CD4-positive, alpha-beta T cell treated with Interleukin-10 for 1 hour (primary cell): ENCODE data around the gene FGF7.
A peak's percentile ranks its signal among the peaks of the same experiment; 100 is the strongest.
"Not testable (repeated sequence)": the region's sequence is repeated elsewhere in the genome, so short reads cannot be mapped to it uniquely, and the experiment has no call there.

ENCODE experiments used
- DNase-seq: peaks from one replicate; pipeline ENCODE4 v3.0.0-alpha.2; 2020

The FGF7 gene, protein sequence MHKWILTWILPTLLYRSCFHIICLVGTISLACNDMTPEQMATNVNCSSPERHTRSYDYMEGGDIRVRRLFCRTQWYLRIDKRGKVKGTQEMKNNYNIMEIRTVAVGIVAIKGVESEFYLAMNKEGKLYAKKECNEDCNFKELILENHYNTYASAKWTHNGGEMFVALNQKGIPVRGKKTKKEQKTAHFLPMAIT

DNA sequence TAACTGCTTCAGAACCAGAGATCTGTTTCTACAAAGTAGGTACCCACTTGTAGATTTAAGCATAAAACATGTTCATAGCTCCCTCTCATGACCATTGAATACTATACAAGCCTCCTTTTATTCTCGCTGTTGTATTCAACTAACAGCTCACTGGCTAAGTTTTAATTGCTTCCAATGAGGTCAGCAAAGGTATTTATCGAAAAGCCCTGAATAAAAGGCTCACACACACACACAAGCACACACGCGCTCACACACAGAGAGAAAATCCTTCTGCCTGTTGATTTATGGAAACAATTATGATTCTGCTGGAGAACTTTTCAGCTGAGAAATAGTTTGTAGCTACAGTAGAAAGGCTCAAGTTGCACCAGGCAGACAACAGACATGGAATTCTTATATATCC lies at the start of gene FGF7:
TSS of gene FGF7 (plus strand) at position 222 of the 400 bp plus-strand sequence. CDS start 1,056 bp downstream, outside the sequence.
- no peak for DNase-seq

DNA sequence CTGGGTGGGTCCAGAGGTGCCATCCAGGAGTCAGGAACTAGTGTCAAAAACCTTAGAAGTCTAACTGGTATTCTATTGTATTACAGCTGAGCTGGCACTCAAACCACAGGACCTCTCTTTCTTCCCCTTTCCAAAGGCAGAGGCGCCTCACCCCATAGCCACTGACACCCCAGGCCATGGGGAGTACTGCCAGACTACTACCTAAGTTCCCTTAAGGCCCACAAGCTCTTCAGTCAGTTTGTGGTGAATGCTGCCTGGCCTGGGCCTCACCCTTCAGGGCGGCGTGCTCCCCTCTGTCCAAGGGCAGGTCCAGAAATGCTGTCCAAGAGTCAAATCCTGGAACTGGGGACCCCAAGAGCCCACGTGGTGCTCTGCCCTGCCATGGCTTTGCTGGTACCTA lies 43.0 kb upstream of the FGF7 start:
- DNase-seq = no peak

DNA sequence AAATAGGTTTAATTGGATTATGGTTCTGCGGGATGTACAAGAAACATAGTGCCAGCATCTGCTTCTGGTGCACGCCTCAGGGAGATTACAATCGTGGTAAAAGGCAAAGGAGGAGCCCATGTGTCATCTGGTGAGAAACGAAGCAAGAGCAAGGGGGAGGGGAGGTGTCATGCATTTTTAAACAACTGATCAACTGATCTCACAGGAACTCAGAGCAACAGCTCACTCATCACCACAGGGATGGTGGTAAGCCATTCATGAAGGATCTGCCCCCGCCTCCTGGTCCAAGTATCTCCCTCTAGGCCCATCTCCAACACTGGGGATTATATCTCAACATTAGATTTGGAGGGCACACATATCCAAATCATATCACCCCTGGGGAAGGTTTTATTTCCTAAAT lies 42.1 kb upstream of the FGF7 start:
- DNase-seq = no peak

DNA sequence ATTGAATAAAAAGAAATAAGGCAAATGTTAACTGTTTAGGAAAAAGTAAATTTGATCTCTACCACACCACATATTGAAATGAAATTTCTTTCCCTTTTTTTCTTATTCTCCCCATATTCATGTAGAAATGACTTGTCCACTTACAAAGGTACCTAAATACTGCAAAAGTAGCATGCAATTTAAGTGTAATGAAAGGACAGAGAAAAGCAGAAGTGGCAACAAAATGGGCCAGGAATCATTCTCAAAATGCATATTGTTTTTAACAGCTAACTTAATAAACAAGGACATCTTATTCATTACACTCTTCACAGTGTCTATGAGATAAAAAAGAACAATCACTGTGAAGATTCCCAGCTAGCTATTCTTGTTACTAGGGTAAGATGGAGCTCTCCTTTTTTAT lies 40.6 kb upstream of the FGF7 start:
- no peak for DNase-seq

DNA sequence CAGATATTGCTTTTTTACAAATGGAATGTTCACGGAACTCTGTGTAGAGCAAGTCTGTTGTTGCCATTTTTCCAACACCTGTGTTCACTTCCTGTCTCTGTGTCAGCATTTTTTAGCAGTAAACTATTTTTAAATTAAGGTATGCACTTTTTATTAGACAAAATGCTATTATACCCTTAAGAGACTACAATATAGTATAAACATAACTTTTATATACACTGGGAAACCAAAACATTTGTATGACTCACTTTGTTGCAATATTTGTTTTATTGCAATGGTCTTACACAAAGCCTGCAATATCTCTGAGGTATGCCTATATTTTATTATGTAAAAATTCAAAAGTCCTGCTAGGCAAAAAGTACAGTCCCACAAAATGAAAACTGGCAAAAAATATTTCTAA lies 39.8 kb upstream of the FGF7 start:
- no peak for DNase-seq

DNA sequence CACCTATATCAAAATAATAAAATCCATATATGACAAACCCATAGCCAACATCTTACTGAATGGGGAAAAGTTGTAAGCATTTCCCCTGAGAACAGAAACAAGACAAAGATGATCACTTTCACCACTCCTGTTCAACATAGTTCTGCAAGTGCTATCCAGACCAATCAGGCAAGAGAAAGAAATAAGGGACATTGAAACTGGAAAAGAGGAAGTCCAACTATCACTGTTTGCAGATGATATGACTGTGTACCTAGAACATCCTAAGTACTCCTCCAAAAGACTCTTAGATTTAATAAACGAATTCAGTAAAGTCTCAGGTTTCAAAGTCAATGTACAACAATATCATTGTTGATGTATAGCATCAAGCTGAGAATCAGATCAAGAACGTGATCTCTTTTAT lies 35.6 kb upstream of the FGF7 start:
- DNase-seq = no peak

DNA sequence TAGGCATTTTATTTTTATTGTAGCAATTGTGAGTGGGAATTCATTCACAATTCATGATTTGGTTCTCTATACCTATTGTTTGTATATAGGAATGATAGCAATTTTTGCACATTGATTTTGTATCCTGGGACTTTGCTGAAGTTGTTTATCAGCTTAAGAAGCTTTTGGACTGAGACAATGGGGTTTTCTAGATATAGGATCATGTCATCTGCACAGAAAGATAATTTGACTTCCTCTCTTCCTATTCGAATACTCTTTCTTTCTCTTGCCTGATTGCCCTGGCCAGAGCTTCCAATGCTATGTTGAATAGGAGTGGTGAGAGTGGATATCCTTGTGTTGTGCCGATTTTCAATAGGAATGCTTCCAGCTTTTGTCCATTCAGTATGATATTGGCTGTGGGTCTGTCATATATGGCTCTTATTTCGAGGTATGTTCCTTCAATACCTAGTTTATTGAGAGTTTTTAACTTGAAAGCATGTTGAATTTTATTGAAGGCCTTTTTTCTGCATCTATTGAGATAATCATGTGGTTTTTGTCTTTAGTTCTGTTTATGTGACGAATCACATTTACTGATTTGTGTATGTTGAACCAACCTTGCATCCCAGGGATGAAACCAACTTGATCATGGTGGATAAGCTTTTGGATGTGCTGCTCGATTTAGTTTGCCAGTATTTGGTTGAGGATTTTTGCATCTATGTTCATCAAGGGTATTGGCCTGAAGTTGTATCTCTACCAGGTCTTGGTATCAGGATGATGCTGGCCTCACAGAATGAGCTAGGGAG lies 20.3 kb upstream of the FGF7 start:
- not testable (repeated sequence) for DNase-seq

DNA sequence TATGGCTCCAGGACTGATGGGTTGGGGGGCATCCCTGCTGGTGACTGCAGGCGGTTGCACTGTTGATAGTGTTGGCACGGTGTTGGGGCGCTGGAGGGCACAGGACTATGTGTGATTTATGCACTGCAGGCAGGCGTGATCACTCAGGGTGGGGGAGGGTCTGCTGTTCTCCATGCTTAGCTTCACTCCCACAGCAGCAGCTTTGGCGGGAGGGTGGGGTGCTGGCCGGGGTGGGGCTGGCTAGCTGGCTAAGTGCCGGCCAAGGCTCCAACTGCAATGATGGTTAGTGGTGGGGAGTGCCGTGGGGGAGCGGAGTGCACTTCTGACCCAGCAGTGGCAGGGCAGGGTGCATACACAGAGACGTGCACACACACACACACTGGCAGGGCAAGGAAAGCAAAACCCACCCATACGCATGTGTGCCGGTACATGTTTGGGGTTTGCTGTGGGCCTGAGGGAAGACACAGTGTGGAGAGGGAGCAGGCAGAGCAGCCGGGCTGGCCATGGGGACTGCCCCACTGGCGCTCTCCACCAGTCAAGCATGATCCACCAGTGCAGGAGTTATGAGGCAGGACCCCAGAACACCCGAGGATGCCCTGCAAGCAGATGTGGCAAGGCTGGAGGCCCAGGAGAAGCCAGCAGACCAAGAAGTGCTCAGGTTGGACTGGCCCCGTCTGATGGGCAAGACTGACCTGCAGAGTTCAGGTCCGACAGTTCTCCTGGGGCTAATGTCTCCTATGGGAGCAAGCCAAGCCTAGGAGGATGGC lies 16.5 kb upstream of the FGF7 start:
- no peak for DNase-seq

DNA sequence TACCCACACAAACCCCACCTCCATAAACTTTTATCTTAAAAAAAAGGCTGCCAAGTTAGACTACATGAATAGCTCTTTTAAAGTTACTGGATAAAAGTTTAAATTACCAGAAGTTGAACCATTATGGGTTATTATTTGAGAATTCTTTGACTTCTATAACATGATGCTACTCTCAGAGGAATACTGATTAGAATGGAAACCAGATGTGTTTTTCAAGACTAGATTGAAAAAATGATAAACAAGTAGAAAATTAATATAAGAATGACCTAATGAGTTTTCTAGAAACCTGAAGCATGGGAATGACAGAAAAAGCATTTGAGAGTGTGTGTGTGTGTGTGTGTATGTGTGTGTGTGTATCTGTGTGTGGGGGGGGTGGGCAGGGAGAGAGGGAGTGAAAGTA lies 12.4 kb upstream of the FGF7 start:
- no peak for DNase-seq

DNA sequence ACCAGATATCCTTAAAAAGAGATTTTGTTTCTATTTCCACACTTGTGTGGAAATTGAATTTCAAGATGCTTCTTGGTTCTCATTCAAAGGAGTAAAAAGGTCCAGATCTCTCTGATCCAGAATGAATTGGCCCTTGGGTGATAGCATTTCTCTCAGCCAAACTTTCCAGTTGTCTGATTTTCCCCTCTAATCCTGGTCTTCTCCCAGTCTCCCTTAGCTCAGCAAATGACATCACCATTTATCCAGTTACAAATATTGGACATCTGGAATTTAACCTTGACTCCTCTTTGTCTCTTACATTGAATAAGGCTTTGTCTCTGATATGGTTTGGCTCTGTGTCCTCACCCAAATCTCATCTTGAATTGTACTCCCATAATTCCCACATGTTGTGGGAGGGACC lies 10.2 kb upstream of the FGF7 start:
- DNase-seq = no peak

DNA sequence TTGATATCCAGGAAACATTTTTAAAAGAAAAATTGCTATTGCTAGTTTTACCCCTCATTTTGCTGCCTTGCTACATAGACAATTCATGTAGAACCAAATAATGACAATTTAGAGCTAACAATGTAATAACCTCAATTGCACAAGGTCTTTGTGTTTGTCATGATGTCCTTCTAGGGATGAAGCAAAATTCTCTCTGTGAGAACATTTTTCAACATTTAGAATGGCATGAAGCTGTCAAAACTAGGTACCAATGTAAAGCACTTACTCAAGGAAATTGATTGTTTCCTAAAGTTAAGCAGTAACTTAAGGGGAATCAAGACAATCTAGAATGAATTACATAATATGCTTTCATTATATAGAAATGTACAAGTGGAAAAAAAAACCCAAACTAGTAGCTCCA lies 7.9 kb upstream of the FGF7 start:
- no peak for DNase-seq

DNA sequence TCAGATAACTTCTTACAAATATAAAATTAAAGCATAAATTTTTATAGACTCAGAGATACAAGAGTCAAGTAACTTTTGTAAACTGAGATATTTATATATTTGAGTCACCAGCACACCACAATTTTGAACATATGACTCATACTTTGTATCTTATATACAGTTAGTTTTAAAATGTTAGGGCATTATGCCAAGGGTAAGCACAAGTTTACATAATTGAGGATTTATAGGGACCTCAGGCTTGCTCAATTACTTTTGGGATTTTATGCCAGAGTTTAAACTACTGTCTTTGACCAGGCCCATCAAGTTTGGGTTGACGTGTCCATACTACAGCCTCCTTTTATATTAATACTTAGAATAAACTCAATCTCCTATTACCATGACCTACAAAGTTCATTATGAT lies 7.4 kb upstream of the FGF7 start:
- no peak for DNase-seq

DNA sequence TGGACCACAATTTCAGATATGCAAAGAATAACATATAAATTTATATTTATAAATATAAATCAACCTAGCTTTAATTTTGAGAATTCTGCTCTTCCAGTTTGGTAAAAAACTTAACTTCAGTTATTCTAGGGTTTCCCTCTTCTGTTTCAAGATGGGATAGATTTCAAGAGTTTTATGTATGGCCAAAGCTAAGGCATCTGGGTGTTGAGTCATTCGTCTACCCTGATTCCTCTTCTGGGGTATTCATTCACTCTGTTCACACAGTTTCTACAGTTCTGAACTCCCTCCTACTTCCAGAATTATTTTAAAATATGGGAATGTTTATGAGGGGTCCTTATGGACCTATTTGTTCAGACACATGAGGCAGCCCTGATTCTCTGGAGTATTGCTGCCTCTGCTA lies 4.2 kb upstream of the FGF7 start:
- DNase-seq = no peak

DNA sequence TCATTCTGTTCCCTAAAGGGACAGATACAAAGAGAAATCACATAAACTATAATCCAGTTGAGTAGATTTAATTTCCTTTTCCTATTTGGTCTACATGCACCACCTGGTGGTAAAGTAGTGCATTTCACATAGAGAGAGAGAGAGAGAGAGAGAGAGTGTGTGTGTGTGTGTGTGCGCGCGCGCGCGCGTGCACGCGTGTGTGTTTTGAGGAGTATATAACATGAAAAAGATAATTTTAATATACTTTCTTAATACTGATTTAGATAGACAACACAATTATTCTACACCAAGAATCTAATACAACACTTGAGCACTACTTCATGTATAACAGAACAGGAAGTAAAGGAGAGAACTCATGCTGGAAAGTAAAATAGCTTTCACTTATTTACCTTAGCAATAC lies 1.1 kb upstream of the FGF7 start:
- DNase-seq = peak; percentile 69

DNA sequence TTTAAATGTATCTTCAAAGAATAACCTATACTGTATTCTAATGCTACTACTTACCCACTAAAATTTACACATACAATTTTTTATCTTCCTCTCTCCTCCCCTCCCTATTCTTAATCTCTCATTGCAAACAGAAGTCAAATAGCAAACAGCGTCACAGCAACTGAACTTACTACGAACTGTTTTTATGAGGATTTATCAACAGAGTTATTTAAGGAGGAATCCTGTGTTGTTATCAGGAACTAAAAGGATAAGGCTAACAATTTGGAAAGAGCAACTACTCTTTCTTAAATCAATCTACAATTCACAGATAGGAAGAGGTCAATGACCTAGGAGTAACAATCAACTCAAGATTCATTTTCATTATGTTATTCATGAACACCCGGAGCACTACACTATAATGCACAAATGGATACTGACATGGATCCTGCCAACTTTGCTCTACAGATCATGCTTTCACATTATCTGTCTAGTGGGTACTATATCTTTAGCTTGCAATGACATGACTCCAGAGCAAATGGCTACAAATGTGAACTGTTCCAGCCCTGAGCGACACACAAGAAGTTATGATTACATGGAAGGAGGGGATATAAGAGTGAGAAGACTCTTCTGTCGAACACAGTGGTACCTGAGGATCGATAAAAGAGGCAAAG lies 984 bp downstream of the FGF7 start:
- DNase-seq = no peak

DNA sequence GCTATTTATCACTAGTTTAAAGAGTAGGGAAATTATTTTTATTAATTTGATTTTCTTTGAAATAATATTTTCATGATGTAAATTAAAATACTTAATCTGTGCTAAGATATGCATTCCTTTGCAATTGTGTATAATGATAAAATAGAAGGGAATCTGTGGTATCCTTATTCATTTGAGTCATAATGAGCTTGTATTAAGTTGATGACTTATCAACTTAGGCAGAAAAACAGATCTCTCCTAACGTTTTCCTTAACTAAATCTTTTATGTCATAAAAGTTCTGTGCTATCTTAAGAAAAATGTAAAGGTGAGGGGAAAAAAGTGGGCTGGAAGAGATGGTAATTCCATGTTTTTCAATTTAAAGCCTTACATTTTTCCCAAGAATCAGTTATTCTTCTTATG lies 1.9 kb downstream of the FGF7 start:
- DNase-seq = no peak

DNA sequence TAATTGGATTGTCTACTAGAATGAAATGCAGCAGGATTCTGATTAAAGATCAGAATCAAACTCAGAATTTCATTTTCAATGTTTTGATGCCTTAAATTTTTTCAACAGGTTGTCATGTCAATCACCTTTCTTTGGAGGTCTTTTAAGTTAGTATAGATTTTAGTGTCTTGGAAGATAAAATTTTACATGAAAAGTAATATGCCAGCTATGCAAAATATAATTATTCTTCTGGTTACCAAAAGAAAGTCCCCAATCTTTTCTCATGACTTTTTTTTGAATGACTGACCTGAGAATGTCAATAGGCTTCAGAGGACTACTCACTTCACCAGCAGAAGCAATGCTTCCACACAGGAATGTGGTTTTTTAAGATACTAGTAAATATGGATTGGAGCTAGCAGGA lies 4.3 kb downstream of the FGF7 start:
- DNase-seq = no peak

DNA sequence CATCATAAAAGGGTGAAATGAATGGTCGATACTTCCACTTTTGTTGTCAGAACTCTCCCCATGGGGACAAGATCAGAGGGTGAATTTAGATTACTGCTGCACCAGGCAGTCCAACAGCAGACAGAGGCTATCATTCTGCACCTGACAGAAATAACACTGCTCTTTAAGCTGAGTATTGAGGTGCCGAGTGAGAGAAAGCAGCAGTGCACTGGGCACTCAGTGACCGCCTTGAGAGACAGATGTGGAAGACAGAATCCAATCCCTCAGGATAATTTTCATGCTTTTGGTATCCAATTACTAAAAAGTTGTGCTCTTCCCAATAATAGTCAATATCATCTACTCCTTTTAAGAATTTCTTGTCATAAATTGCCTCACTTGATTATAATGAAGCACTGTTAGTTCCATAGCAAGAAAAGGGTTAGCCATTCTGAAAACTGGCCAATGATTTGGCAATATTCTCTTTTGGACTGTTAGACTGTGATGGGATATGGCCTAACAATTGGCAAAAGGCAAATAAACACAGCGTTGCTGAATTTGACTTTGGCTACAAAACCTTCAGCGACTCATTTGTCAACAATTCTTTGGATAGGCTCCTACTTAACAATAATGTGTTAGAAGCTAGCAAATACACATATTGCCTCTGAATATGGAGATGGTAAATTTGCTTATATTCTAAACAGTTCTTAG lies 5.5 kb downstream of the FGF7 start:
- no peak for DNase-seq

DNA sequence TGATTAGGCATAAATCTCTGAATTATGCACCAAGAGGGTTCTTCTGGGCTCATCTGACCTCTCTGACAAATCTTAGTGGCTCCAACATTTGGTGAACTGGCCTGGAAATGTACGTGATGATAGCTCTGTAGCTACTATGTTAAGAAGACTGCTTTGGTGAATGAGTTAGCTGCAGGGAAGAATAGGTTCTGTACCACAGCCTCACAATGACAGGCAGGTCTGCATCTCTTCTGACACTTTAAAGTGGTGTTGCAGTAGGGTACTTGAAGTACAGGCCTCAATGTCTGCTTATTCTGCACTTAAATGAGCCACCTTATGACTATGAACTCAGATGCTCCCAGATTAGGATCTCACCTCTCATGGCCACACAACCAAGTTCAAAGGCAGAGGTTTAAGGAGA lies 7.0 kb downstream of the FGF7 start:
- DNase-seq = no peak

DNA sequence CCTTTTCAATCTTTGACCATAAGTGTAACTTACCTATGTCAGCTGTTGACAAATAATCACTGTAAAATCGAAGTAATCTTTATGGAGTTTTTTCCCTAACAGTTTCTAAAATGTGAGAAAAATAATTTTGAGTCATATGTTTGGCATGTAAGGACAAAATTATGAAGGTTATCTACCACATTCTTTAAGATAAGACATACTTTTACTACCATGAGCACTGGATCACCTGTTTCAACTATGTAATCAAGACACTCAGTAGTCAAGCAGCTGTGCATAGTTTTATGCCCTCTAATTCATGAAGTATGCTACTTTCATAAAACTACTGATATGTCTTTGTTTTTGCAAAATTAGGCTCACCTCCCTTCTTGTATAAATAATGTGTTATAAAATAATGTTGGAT lies 12.1 kb downstream of the FGF7 start:
- DNase-seq = no peak

DNA sequence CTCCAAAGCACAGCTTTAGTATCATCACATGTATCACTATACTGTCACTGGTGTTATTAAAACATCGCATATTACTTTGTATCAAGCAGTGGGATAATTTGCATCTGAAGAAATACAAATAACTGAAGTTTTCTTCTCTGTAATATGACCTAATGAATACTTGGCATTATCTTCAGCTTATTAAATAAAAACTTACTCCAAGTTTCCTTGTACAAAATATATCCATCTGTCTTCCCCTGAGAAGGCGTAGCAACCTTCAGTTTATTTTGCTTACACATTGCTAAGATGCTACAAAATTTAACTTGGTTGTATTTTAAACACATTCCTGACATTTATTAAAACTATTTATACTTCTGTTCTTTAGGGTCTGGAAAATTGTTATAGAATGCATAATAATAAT lies 13.7 kb downstream of the FGF7 start:
- no peak for DNase-seq

DNA sequence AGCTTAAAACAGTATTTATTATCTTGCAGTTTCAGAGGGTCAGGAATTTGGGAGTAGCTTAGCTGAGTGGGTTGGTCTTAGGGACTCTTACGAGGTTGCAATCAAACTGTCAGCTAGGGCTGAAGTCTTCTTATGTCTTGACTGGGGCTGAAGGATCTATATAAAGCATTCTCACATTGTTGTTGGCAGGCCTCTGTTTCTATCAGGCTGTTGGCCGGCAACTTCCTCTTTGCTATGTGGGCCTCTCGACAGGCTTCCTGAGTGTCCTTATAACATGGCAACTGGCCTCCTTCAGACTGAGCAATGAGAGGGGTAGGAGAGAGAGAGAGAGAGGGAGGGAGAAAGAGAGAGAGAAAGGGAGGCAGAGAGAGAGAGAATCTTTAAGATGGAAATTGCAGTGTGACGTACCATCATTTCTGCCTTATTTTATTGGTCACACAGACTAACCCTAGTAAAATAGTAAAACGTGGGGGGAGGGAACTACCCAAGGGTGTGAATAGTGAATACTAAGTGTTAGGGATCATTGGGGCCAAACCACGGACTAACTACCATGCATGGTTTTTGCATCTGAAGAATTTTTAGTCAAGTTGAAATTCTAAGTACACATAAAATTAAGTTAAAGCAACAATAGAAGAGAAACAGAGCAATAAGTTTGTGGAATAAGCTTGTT lies 16.1 kb downstream of the FGF7 start:
- DNase-seq = no peak
